Measurements from ENCODE around the gene VWA7. TPM values are rescaled to one million over a fixed set of nuclear protein-coding genes. Genes with fewer than 3 reads are reported as not detected.
"Not testable (repeated sequence)": the region's sequence is repeated elsewhere in the genome, so short reads cannot be mapped to it uniquely, and the experiment has no call there.

Gene VWA7
- total RNA-seq, 1 experiment from 2014 or later, result 0.34 TPM

- H3K4me1 ChIP-seq (ENCODE audit: low read length), result peaks cover 21% of the 10 kb centered on the region
- peaks cover 3% of the 10 kb centered on the region; the same call in 1 of the 2 replicates for H3K79me2 ChIP-seq (ENCODE audit: low read length)
- no peak overlapping the region for H3K27ac ChIP-seq (ENCODE audit: low read length)
- H3K4me3 ChIP-seq (ENCODE audit: low read length), result no peak overlapping the region
- H2AFZ ChIP-seq (ENCODE audit: low read length), result no peak overlapping the region
- H3K9me2 ChIP-seq (replicated peaks; ENCODE audit: insufficient read depth, low read length), result no peaks in the 10 kb centered on the region
- no peaks in the 10 kb centered on the region for H3K36me3 ChIP-seq (ENCODE audit: insufficient read depth, low read length)
- no peak for DNase-seq
- H3K9ac ChIP-seq (ENCODE audit: low read length), result no peak overlapping the region
- H3K27me3 ChIP-seq (ENCODE audit: low read length), result no peaks in the 10 kb centered on the region
- H3K4me2 ChIP-seq (ENCODE audit: low read depth, low read length, poor library complexity, severe bottlenecking), result no peak overlapping the region
- H3K9me3 ChIP-seq (ENCODE audit: low read length), result no peaks in the 10 kb centered on the region
- H4K20me1 ChIP-seq (ENCODE audit: insufficient read depth, low read depth, low read length), result no peaks in the 10 kb centered on the region
These were observed 42.8 kb upstream of the VWA7 start for GRCh38 chr6:31819871-31820299.

GRCh38 chr6:31817929-31818511 is 40.9 kb upstream of the VWA7 start:
- H3K4me3 ChIP-seq (ENCODE audit: low read length); H3K9me2 ChIP-seq (replicated peaks; ENCODE audit: insufficient read depth, low read length); H4K20me1 ChIP-seq (ENCODE audit: insufficient read depth, low read depth, low read length); H3K9ac ChIP-seq (ENCODE audit: low read length); H3K36me3 ChIP-seq (ENCODE audit: insufficient read depth, low read length); H3K27me3 ChIP-seq (ENCODE audit: low read length); H2AFZ ChIP-seq (ENCODE audit: low read length); DNase-seq; H3K79me2 ChIP-seq (ENCODE audit: low read length); H3K9me3 ChIP-seq (ENCODE audit: low read length); H3K27ac ChIP-seq (ENCODE audit: low read length); H3K4me2 ChIP-seq (ENCODE audit: low read depth, low read length, poor library complexity, severe bottlenecking): not testable (repeated sequence)
- H3K4me1 ChIP-seq (ENCODE audit: low read length), result peaks cover 18% of the 10 kb centered on the region

GRCh38 chr6:31817133-31817928 is 40.2 kb upstream of the VWA7 start:
- H3K4me2 ChIP-seq (ENCODE audit: low read depth, low read length, poor library complexity, severe bottlenecking); H4K20me1 ChIP-seq (ENCODE audit: insufficient read depth, low read depth, low read length); H3K36me3 ChIP-seq (ENCODE audit: insufficient read depth, low read length); H3K9me2 ChIP-seq (replicated peaks; ENCODE audit: insufficient read depth, low read length); H3K27me3 ChIP-seq (ENCODE audit: low read length); H3K9me3 ChIP-seq (ENCODE audit: low read length); H3K79me2 ChIP-seq (ENCODE audit: low read length); H2AFZ ChIP-seq (ENCODE audit: low read length); H3K4me3 ChIP-seq (ENCODE audit: low read length); H3K27ac ChIP-seq (ENCODE audit: low read length); DNase-seq: not testable (repeated sequence)
- peaks cover 11% of the 10 kb centered on the region for H3K4me1 ChIP-seq (ENCODE audit: low read length)
- H3K9ac ChIP-seq (ENCODE audit: low read length), result 0 out of 2 replicates have a peak overlapping the region, but pooled peaks have one; percentile 39

- H3K4me2 ChIP-seq (ENCODE audit: low read depth, low read length, poor library complexity, severe bottlenecking), result no peak within 1 kb of the TSS
- DNase-seq, result no peak
- no peaks in the 10 kb centered on the region for H4K20me1 ChIP-seq (ENCODE audit: insufficient read depth, low read depth, low read length)
- no peaks in the 10 kb centered on the region for H3K79me2 ChIP-seq (ENCODE audit: low read length)
- no peaks in the 10 kb centered on the region for H3K9me2 ChIP-seq (replicated peaks; ENCODE audit: insufficient read depth, low read length)
- no peaks in the 10 kb centered on the region for H3K9me3 ChIP-seq (ENCODE audit: low read length)
- no peaks in the 10 kb centered on the region for H3K36me3 ChIP-seq (ENCODE audit: insufficient read depth, low read length)
- H3K27ac ChIP-seq (ENCODE audit: low read length), result no peak within 1 kb of the TSS
- H2AFZ ChIP-seq (ENCODE audit: low read length), result no peak within 1 kb of the TSS
- H3K27me3 ChIP-seq (ENCODE audit: low read length), result no peaks in the 10 kb centered on the region
- H3K4me3 ChIP-seq (ENCODE audit: low read length), result no peak within 1 kb of the TSS
- H3K9ac ChIP-seq (ENCODE audit: low read length), result no peak within 1 kb of the TSS
- H3K4me1 ChIP-seq (ENCODE audit: low read length), result no peaks in the 10 kb centered on the region
These were observed 38.1 kb upstream of the VWA7 start, which contains the start of the genes HSPA1A and HSPA1L for GRCh38 chr6:31815025-31815838. HSPA1A (plus strand) TSS chr6:31815543; CDS start chr6:31815757, 214 bp downstream. HSPA1L (minus strand) TSS chr6:31815283; CDS start chr6:31811972, 3,311 bp downstream.

GRCh38 chr6:31814677-31815024 is 37.5 kb upstream of the VWA7 start:
- Histone ChIP-seq H3K9me3 (ENCODE audit: low read length) (no peaks in the 10 kb centered on the region), H3K4me1 (ENCODE audit: low read length) (no peaks in the 10 kb centered on the region), H3K27ac (ENCODE audit: low read length) (no peak overlapping the region), H3K79me2 (ENCODE audit: low read length) (no peaks in the 10 kb centered on the region), H4K20me1 (ENCODE audit: insufficient read depth, low read depth, low read length) (no peaks in the 10 kb centered on the region), H3K9me2 (replicated peaks; ENCODE audit: insufficient read depth, low read length) (no peaks in the 10 kb centered on the region), H3K36me3 (ENCODE audit: insufficient read depth, low read length) (no peaks in the 10 kb centered on the region), H3K4me3 (ENCODE audit: low read length) (no peak overlapping the region), H3K9ac (ENCODE audit: low read length) (no peak overlapping the region), H3K27me3 (ENCODE audit: low read length) (no peaks in the 10 kb centered on the region), H3K4me2 (ENCODE audit: low read depth, low read length, poor library complexity, severe bottlenecking) (no peak overlapping the region), H2AFZ (ENCODE audit: low read length) (no peak overlapping the region)
- DNase-seq, result no peak

GRCh38 chr6:31813465-31813849 is 36.3 kb upstream of the VWA7 start:
- Histone ChIP-seq H3K4me3 (ENCODE audit: low read length) (no peak overlapping the region), H3K79me2 (ENCODE audit: low read length) (no peaks in the 10 kb centered on the region), H3K27me3 (ENCODE audit: low read length) (no peaks in the 10 kb centered on the region), H3K9me2 (replicated peaks; ENCODE audit: insufficient read depth, low read length) (no peaks in the 10 kb centered on the region), H2AFZ (ENCODE audit: low read length) (0 out of 2 replicates have a peak overlapping the region, but pooled peaks have one; percentile 8), H3K36me3 (ENCODE audit: insufficient read depth, low read length) (no peaks in the 10 kb centered on the region), H3K9ac (ENCODE audit: low read length) (no peak overlapping the region), H3K27ac (ENCODE audit: low read length) (no peak overlapping the region), H3K4me2 (ENCODE audit: low read depth, low read length, poor library complexity, severe bottlenecking) (no peak overlapping the region), H3K4me1 (ENCODE audit: low read length) (no peaks in the 10 kb centered on the region), H3K9me3 (ENCODE audit: low read length) (no peaks in the 10 kb centered on the region), H4K20me1 (ENCODE audit: insufficient read depth, low read depth, low read length) (no peaks in the 10 kb centered on the region)
- DNase-seq, result no peak

- Histone ChIP-seq H3K4me2 (ENCODE audit: low read depth, low read length, poor library complexity, severe bottlenecking) (no peak overlapping the region), H3K79me2 (ENCODE audit: low read length) (peaks cover under 1% of the 10 kb centered on the region; the same call in 1 of the 2 replicates), H3K9me3 (ENCODE audit: low read length) (no peaks in the 10 kb centered on the region), H3K27me3 (ENCODE audit: low read length) (no peaks in the 10 kb centered on the region), H3K4me3 (ENCODE audit: low read length) (no peak overlapping the region), H3K9me2 (replicated peaks; ENCODE audit: insufficient read depth, low read length) (no peaks in the 10 kb centered on the region), H3K4me1 (ENCODE audit: low read length) (peaks cover 2% of the 10 kb centered on the region; the same call in 1 of the 2 replicates), H4K20me1 (ENCODE audit: insufficient read depth, low read depth, low read length) (no peaks in the 10 kb centered on the region), H3K36me3 (ENCODE audit: insufficient read depth, low read length) (no peaks in the 10 kb centered on the region), H3K27ac (ENCODE audit: low read length) (no peak overlapping the region), H2AFZ (ENCODE audit: low read length) (no peak overlapping the region), H3K9ac (ENCODE audit: low read length) (no peak overlapping the region)
- no peak for DNase-seq
These were observed 34.5 kb upstream of the VWA7 start for GRCh38 chr6:31811645-31812044.

- not testable (repeated sequence) for H3K4me3 ChIP-seq (ENCODE audit: low read length); H3K9me3 ChIP-seq (ENCODE audit: low read length)
These were observed 31.5 kb upstream of the VWA7 start for GRCh38 chr6:31808599-31808998.

More at GRCh38 chr6:31808599-31808998, 31.5 kb upstream of the VWA7 start:
- DNase-seq; H3K9ac ChIP-seq (ENCODE audit: low read length); H3K27ac ChIP-seq (ENCODE audit: low read length); H4K20me1 ChIP-seq (ENCODE audit: insufficient read depth, low read depth, low read length); H3K4me2 ChIP-seq (ENCODE audit: low read depth, low read length, poor library complexity, severe bottlenecking); H3K4me1 ChIP-seq (ENCODE audit: low read length); H3K9me2 ChIP-seq (replicated peaks; ENCODE audit: insufficient read depth, low read length); H3K27me3 ChIP-seq (ENCODE audit: low read length); H3K36me3 ChIP-seq (ENCODE audit: insufficient read depth, low read length); H2AFZ ChIP-seq (ENCODE audit: low read length): not testable (repeated sequence)
- H3K79me2 ChIP-seq (ENCODE audit: low read length), result peaks cover 23% of the 10 kb centered on the region

Data from Karpas-422 (cell line).